ENCODE results near the gene MARCHF6.

- TF ChIP-seq CTCF (IDR thresholded peaks at IDR 0.05), result no peak
- TF ChIP-seq POLR2A (IDR thresholded peaks at IDR 0.05), result no peak
Measured at GRCh38 chr5:10320793-10321192, 32.7 kb upstream of the MARCHF6 start.
